WI38 (cell line): Measurements from ENCODE around the gene SAMD4A.
A peak's percentile ranks its signal among the peaks of the same experiment; 100 is the strongest.

Source experiments
- H3K4me3 ChIP-seq: 2 replicates; pipeline ENCODE4 v1.5.1; 2011; ENCODE audit warnings: low read depth, mild to moderate bottlenecking, control low read depth, low read length
- CTCF ChIP-seq: IDR thresholded peaks from 2 replicates; pipeline ENCODE4 v1.5.1; 2012; ENCODE audit warnings: low read depth, mild to moderate bottlenecking, control low read depth, low read length

The SAMD4A gene

GRCh38 chr14:54675236-54676128 lies 108.6 kb downstream of the SAMD4A start:
- TF ChIP-seq CTCF = no peak
- no peak overlapping the region for H3K4me3 ChIP-seq

GRCh38 chr14:54676812-54677708 lies 110.1 kb downstream of the SAMD4A start:
- peak overlapping the region; percentile 22; the same call in 1 of the 2 replicates for H3K4me3 ChIP-seq
- TF ChIP-seq CTCF = no peak

GRCh38 chr14:54680651-54681050 lies 113.7 kb downstream of the SAMD4A start:
- no peak for TF ChIP-seq CTCF
- no peak overlapping the region for H3K4me3 ChIP-seq

GRCh38 chr14:54681811-54682261 lies 114.9 kb downstream of the SAMD4A start:
- TF ChIP-seq CTCF = no peak
- no peak overlapping the region for H3K4me3 ChIP-seq

GRCh38 chr14:54682578-54682977 lies 115.7 kb downstream of the SAMD4A start:
- no peak for TF ChIP-seq CTCF
- no peak overlapping the region for H3K4me3 ChIP-seq

GRCh38 chr14:54683882-54684794 lies 117.2 kb downstream of the SAMD4A start:
- TF ChIP-seq CTCF = no peak
- H3K4me3 ChIP-seq = peak overlapping the region; percentile 11; the same call in 1 of the 2 replicates
